ENCODE results near the gene MATR3.
A peak's percentile ranks its signal among the peaks of the same experiment; 100 is the strongest.

The MATR3 gene

DNA sequence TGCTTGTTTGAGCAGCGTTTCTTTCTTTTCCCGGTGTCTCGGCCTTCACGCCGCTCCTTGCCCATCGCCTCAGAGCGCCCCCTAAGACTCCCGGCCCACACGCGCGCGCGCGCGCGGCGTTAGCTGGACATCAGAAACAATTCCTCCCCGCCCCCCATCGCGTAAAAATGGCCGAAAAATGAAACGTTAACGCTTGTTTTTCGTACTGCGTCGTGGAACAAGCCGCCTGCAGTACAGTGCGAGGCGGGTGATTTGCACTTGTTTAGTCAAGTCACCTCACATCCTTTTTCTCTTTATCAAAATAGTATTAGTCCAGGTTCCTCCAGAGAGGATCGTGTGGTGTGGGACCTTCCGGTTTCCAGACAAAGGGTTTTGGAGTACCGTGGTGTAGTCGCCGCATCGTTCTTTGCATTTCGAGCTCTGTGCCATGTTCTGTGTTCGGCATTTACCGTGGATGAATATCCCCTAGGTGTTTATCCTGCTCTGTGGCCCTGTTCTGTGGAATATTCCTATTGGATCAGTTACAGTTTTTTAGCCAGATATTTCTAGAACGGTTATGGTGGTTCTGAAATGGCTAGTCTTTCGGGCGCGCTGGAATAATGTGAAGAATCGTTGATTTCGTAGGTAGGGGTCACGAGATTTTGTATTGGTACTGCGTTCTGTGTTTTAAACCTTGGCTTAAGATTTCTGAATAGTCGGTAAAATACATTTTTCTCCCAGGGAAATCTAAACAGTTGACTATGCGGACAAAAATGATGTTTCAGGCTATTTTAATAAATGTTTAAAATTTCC, 1.0 kb downstream of the MATR3 start:
- TF ChIP-seq, protein P1, sequence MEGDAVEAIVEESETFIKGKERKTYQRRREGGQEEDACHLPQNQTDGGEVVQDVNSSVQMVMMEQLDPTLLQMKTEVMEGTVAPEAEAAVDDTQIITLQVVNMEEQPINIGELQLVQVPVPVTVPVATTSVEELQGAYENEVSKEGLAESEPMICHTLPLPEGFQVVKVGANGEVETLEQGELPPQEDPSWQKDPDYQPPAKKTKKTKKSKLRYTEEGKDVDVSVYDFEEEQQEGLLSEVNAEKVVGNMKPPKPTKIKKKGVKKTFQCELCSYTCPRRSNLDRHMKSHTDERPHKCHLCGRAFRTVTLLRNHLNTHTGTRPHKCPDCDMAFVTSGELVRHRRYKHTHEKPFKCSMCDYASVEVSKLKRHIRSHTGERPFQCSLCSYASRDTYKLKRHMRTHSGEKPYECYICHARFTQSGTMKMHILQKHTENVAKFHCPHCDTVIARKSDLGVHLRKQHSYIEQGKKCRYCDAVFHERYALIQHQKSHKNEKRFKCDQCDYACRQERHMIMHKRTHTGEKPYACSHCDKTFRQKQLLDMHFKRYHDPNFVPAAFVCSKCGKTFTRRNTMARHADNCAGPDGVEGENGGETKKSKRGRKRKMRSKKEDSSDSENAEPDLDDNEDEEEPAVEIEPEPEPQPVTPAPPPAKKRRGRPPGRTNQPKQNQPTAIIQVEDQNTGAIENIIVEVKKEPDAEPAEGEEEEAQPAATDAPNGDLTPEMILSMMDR (IDR thresholded peaks at IDR 0.05; ENCODE audit: extremely low read depth, missing control alignments) = peak; percentile 42
- DNase-seq (ENCODE audit: low spot score) = peak; percentile 47

DNA sequence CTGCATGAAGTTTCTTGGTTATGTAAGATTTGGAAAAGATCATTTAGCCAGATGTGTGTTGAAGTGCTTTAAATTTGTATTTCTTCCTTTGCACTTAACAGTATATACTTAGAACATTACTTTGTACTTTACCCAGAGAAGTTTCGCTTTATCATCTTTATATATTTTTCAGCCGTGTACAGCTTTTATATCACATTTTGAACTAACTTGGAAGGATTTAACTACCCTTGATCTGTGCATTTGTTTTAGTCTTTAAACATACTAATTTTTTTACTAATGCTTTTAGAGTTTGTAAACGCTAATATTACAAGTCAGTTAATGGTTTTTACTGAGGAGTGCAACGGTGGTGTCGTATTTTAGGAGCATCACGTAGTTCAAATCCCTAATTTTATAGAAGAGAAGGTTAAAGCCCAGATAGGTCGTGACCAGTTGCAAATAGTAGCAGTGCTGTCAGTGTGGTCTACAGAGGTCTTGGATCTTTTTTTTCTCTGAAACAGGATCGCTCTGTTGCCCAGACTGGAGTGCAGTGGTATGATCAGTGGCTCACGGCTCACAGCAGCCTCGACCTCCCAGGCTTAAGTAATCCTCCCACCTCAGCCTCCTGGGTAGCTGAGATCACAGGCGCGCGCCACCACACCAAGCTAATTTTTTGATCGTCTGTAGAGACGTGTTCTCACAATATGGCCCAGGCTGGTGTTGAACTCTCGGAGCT, 2.0 kb downstream of the MATR3 start:
- DNase-seq (ENCODE audit: low spot score) = no peak
- TF ChIP-seq, protein P1 (IDR thresholded peaks at IDR 0.05; ENCODE audit: extremely low read depth, missing control alignments) = no peak

DNA sequence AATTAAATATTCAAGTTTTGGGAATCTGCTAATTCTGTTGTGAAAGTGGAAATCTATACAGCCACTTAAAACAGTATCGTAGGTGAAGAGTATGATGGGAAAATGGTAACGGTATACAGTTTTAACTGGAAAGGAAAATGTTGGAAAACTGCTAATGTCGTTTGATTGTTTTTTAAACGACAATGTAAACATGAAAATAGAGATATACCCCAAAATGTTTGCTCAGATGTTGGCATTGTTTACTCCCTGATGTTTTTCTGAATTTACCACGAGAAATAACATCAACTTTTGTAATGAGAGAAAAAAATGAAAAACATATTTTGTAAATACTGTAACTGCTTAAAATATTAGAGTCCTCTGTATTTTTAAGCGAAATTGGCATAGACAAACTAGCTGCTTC, 2.7 kb downstream of the MATR3 start:
- TF ChIP-seq, protein P1 (IDR thresholded peaks at IDR 0.05; ENCODE audit: extremely low read depth, missing control alignments) = no peak
- no peak for DNase-seq (ENCODE audit: low spot score)

- TF ChIP-seq, protein P1 (IDR thresholded peaks at IDR 0.05; ENCODE audit: extremely low read depth, missing control alignments) = no peak
- DNase-seq (ENCODE audit: low spot score) = no peak
Measured at GRCh38 chr5:139296862-139297326, 3.4 kb downstream of the MATR3 start.

- TF ChIP-seq, protein P1 (IDR thresholded peaks at IDR 0.05; ENCODE audit: extremely low read depth, missing control alignments) = no peak
- DNase-seq (ENCODE audit: low spot score) = no peak
Measured at GRCh38 chr5:139297439-139298133, 4.0 kb downstream of the MATR3 start.

- no peak for DNase-seq (ENCODE audit: low spot score)
- TF ChIP-seq, protein P1 (IDR thresholded peaks at IDR 0.05; ENCODE audit: extremely low read depth, missing control alignments) = no peak
Measured at GRCh38 chr5:139298242-139298641, 4.7 kb downstream of the MATR3 start.

- TF ChIP-seq, protein P1 (IDR thresholded peaks at IDR 0.05; ENCODE audit: extremely low read depth, missing control alignments) = no peak
- DNase-seq (ENCODE audit: low spot score) = no peak
Measured at GRCh38 chr5:139299486-139299885, 5.9 kb downstream of the MATR3 start.

All from GM20000 (cell line).